Measurements from ENCODE around the gene IGFBP7. TPM values are rescaled to one million over a fixed set of nuclear protein-coding genes. Genes with fewer than 3 reads are reported as not detected.
"Not testable (repeated sequence)": the region's sequence is repeated elsewhere in the genome, so short reads cannot be mapped to it uniquely, and the experiment has no call there.

IGFBP7 gene
- total and polyA plus RNA-seq, 4 donors: 67.9 to 351 (median 127) TPM

- no peaks in the 10 kb centered on the region for H3K36me3 ChIP-seq (ENCODE audit: control insufficient read depth, insufficient read depth, low read length)
- no CpG with 5 or more reads among the region's 2 CpGs for WGBS (ENCODE audit: insufficient coverage)
- no peak overlapping the region for H3K27ac ChIP-seq (ENCODE audit: low read depth, low read length)
- no peaks in the 10 kb centered on the region for H3K4me1 ChIP-seq (ENCODE audit: control insufficient read depth, insufficient read depth, low read length)
- no peaks in the 10 kb centered on the region for H3K27me3 ChIP-seq (ENCODE audit: control insufficient read depth, insufficient read depth, low read length)
- no peak for DNase-seq (ENCODE audit: low read depth in 4 of 6, low spot score in 6 of 6)
- no peaks in the 10 kb centered on the region for H3K9me3 ChIP-seq (ENCODE audit: control insufficient read depth, insufficient read depth, low read length)
- no peak overlapping the region for H3K4me3 ChIP-seq (ENCODE audit: low read depth, low read length)
Measured at GRCh38 chr4:57051524-57051923, 58.7 kb downstream of the IGFBP7 start.

DNA sequence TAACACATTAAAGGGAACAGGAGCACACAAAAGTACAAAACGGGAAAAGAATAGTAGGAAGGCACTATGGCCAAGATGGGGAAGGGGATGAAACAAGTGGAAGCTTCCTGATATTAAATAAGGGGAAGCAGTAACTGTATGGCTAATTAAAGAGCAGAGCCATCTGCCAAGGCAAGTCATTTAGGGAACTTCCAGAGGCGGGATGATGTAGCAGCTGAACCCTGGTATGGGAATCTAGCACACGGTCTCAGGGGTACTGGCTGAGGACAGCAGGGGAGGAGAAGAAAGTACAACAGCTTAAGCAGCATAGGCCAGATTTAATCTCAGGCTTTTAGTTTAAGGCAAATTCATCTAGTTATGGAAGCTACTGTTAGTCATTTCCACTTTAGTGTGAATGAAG lies 59.1 kb downstream of the IGFBP7 start:
- H3K4me3 ChIP-seq (ENCODE audit: low read depth, low read length): no peak overlapping the region
- H3K36me3 ChIP-seq (ENCODE audit: control insufficient read depth, insufficient read depth, low read length): no peaks in the 10 kb centered on the region
- DNase-seq (ENCODE audit: low read depth in 4 of 6, low spot score in 6 of 6): no peak
- H3K27ac ChIP-seq (ENCODE audit: low read depth, low read length): no peak overlapping the region
- H3K27me3 ChIP-seq (ENCODE audit: control insufficient read depth, insufficient read depth, low read length): no peaks in the 10 kb centered on the region
- no peaks in the 10 kb centered on the region for H3K9me3 ChIP-seq (ENCODE audit: control insufficient read depth, insufficient read depth, low read length)
- no peaks in the 10 kb centered on the region for H3K4me1 ChIP-seq (ENCODE audit: control insufficient read depth, insufficient read depth, low read length)
- WGBS (ENCODE audit: insufficient coverage): 94% methylated on average over 2 of the region's 3 CpGs

DNA sequence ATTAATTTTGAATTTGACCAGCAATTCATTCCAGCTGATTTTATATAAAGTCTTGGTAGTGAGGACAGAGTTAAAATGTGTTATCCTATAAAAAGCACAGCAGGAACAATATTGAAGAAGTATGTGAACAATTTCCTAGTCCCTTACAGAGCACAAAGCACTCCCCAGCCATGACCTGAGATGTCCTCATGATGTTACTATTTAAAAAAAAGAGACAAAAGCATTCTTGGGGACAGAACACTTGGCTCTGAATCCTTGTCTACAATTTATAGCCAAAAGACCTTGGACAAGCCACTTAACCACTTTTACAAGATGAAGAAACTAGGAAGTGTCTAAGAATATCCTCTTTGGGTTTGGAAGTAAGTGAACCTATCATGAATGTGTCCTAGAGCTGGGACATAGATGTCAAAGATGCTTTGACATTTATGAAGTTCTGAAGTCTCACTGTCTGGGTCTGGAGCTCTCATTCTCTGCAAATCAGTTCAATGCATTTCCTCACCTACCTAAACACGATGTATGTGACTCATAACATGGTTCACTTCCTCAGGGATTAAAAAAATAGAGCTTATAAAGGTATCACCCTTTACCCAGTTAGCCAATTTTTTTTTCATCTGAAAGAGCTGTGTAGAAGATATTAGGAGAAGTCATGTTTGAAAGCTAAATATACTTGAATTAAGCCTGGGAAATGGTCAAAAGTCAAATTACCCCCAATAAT lies 61.4 kb downstream of the IGFBP7 start:
- no peak overlapping the region for H3K4me3 ChIP-seq (ENCODE audit: low read depth, low read length)
- no peaks in the 10 kb centered on the region for H3K36me3 ChIP-seq (ENCODE audit: control insufficient read depth, insufficient read depth, low read length)
- H3K27me3 ChIP-seq (ENCODE audit: control insufficient read depth, insufficient read depth, low read length): no peaks in the 10 kb centered on the region
- H3K4me1 ChIP-seq (ENCODE audit: control insufficient read depth, insufficient read depth, low read length): no peaks in the 10 kb centered on the region
- no peak for DNase-seq (ENCODE audit: low read depth in 4 of 6, low spot score in 6 of 6)
- WGBS (ENCODE audit: insufficient coverage): no CpG with 5 or more reads among the region's 1 CpG
- H3K9me3 ChIP-seq (ENCODE audit: control insufficient read depth, insufficient read depth, low read length): no peaks in the 10 kb centered on the region
- no peak overlapping the region for H3K27ac ChIP-seq (ENCODE audit: low read depth, low read length)

DNA sequence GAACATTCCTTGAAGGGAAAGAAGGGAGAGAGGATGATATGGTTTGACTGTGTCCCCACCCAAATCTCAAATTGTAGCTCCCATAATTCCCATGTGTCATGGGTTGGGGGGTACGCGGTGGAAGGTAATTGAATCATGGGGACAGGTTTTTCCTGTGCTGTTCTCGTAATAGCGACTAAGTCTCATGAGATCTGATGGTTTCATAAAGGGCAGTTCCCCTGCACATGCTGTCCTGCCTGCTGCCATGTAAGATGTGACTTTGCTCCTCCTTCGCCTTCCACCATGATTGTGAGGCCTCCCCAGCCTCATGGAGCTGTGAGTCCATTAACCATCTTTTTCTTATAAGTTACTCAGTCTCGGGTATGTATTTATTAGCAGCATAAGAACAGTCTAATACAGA lies 63.1 kb downstream of the IGFBP7 start:
- H3K4me3 ChIP-seq (ENCODE audit: low read depth, low read length); H3K9me3 ChIP-seq (ENCODE audit: control insufficient read depth, insufficient read depth, low read length); H3K27me3 ChIP-seq (ENCODE audit: control insufficient read depth, insufficient read depth, low read length); DNase-seq (ENCODE audit: low read depth in 4 of 6, low spot score in 6 of 6); H3K4me1 ChIP-seq (ENCODE audit: control insufficient read depth, insufficient read depth, low read length); H3K36me3 ChIP-seq (ENCODE audit: control insufficient read depth, insufficient read depth, low read length); H3K27ac ChIP-seq (ENCODE audit: low read depth, low read length): not testable (repeated sequence)
- WGBS (ENCODE audit: insufficient coverage): no CpG with 5 or more reads among the region's 6 CpGs

DNA sequence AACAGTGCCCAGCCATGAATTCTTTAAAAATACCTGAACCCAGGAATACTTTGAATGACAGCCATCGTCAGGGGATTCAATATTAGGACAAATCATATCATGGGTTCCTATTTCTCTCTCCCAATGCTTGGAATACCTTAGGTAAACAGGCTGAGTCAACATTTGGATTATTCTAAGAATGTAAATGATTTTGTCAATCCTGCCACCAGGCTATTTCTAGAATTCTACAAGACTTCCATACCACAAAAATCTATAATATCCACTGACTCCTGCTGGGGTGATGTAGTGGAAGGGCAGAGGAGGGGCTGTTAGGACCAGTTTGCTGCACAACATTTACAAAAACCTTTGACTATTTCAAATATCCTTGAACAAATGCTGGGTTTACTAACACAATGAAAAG lies 65.2 kb downstream of the IGFBP7 start:
- Histone ChIP-seq H3K36me3 (ENCODE audit: control insufficient read depth, insufficient read depth, low read length) (no peaks in the 10 kb centered on the region), H3K4me3 (ENCODE audit: low read depth, low read length) (no peak overlapping the region), H3K27ac (ENCODE audit: low read depth, low read length) (peak overlapping the region; percentile 11), H3K27me3 (ENCODE audit: control insufficient read depth, insufficient read depth, low read length) (no peaks in the 10 kb centered on the region), H3K9me3 (ENCODE audit: control insufficient read depth, insufficient read depth, low read length) (no peaks in the 10 kb centered on the region), H3K4me1 (ENCODE audit: control insufficient read depth, insufficient read depth, low read length) (peaks cover 15% of the 10 kb centered on the region)
- no CpG with 5 or more reads among the region's 1 CpG for WGBS (ENCODE audit: insufficient coverage)
- DNase-seq (ENCODE audit: low read depth in 4 of 6, low spot score in 6 of 6): no peak

GRCh38 chr4:57044279-57044678 lies 65.9 kb downstream of the IGFBP7 start:
- no peak for DNase-seq (ENCODE audit: low read depth in 4 of 6, low spot score in 6 of 6)
- no peaks in the 10 kb centered on the region for H3K36me3 ChIP-seq (ENCODE audit: control insufficient read depth, insufficient read depth, low read length)
- peak overlapping the region; percentile 25 for H3K27ac ChIP-seq (ENCODE audit: low read depth, low read length)
- H3K9me3 ChIP-seq (ENCODE audit: control insufficient read depth, insufficient read depth, low read length): no peaks in the 10 kb centered on the region
- H3K4me1 ChIP-seq (ENCODE audit: control insufficient read depth, insufficient read depth, low read length): peaks cover 15% of the 10 kb centered on the region
- no CpG with 5 or more reads among the region's 1 CpG for WGBS (ENCODE audit: insufficient coverage)
- H3K27me3 ChIP-seq (ENCODE audit: control insufficient read depth, insufficient read depth, low read length): peaks cover under 1% of the 10 kb centered on the region
- H3K4me3 ChIP-seq (ENCODE audit: low read depth, low read length): no peak overlapping the region

- Histone ChIP-seq H3K9me3 (ENCODE audit: control insufficient read depth, insufficient read depth, low read length) (no peaks in the 10 kb centered on the region), H3K27ac (ENCODE audit: low read depth, low read length) (peak overlapping the region; percentile 58), H3K27me3 (ENCODE audit: control insufficient read depth, insufficient read depth, low read length) (peaks cover 2% of the 10 kb centered on the region), H3K4me3 (ENCODE audit: low read depth, low read length) (no peak overlapping the region), H3K36me3 (ENCODE audit: control insufficient read depth, insufficient read depth, low read length) (no peaks in the 10 kb centered on the region), H3K4me1 (ENCODE audit: control insufficient read depth, insufficient read depth, low read length) (peaks cover 15% of the 10 kb centered on the region)
- 64% methylated on average over 4 of the region's 6 CpGs for WGBS (ENCODE audit: insufficient coverage)
- peak in 2 of 6 donors; percentile 11 to 58 for DNase-seq (ENCODE audit: low read depth in 4 of 6, low spot score in 6 of 6)
Measured at GRCh38 chr4:57043347-57044251, 66.6 kb downstream of the IGFBP7 start.

GRCh38 chr4:57042711-57043169 lies 67.4 kb downstream of the IGFBP7 start:
- no peak overlapping the region for H3K4me3 ChIP-seq (ENCODE audit: low read depth, low read length)
- DNase-seq (ENCODE audit: low read depth in 4 of 6, low spot score in 6 of 6): peak in 1 of 6 donors; percentile 7

DNA sequence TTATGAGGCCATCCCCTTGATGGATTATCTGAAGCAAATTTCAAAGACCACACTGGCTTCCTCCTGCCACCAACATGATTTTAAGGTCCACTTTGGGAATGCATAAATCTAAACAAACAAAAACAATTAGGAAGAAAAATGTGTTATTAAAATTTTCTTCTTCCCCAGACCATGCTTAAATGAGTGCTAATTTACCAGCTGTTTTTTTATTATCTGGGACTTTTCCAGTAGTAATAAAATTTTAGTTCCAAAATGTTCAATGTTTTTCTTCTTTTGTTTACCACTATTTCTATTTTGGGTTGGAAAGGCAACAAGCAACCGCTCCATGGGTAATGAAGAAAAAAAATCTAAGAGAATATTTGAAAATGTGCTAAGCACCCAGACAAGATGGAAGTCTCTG lies 69.2 kb downstream of the IGFBP7 start:
- no peaks in the 10 kb centered on the region for H3K9me3 ChIP-seq (ENCODE audit: control insufficient read depth, insufficient read depth, low read length)
- peak in 1 of 6 donors; percentile 60 for DNase-seq (ENCODE audit: low read depth in 4 of 6, low spot score in 6 of 6)
- no peaks in the 10 kb centered on the region for H3K36me3 ChIP-seq (ENCODE audit: control insufficient read depth, insufficient read depth, low read length)
- no peak overlapping the region for H3K27ac ChIP-seq (ENCODE audit: low read depth, low read length)
- H3K4me1 ChIP-seq (ENCODE audit: control insufficient read depth, insufficient read depth, low read length): peaks cover 21% of the 10 kb centered on the region
- H3K27me3 ChIP-seq (ENCODE audit: control insufficient read depth, insufficient read depth, low read length): peaks cover 2% of the 10 kb centered on the region
- WGBS (ENCODE audit: insufficient coverage): no CpG with 5 or more reads among the region's 1 CpG
- H3K4me3 ChIP-seq (ENCODE audit: low read depth, low read length): no peak overlapping the region

More at GRCh38 chr4:57042711-57043169, 67.4 kb downstream of the IGFBP7 start:
- H3K9me3 ChIP-seq (ENCODE audit: control insufficient read depth, insufficient read depth, low read length): no peaks in the 10 kb centered on the region
- H3K27me3 ChIP-seq (ENCODE audit: control insufficient read depth, insufficient read depth, low read length): peaks cover 2% of the 10 kb centered on the region
- H3K36me3 ChIP-seq (ENCODE audit: control insufficient read depth, insufficient read depth, low read length): no peaks in the 10 kb centered on the region
- peaks cover 21% of the 10 kb centered on the region for H3K4me1 ChIP-seq (ENCODE audit: control insufficient read depth, insufficient read depth, low read length)
- peak overlapping the region; percentile 58 for H3K27ac ChIP-seq (ENCODE audit: low read depth, low read length)
- WGBS (ENCODE audit: insufficient coverage): 71% methylated on average over 5 of the region's 5 CpGs

Measured in spinal cord (tissue), 10 donors.